ENCODE data around the gene BLOC1S3.

GRCh38 chr19:45200568-45200967, 22.0 kb downstream of the BLOC1S3 start:
- no peak for TF ChIP-seq EZH2 (IDR thresholded peaks at IDR 0.05)
- TF ChIP-seq POLR2AphosphoS5 (IDR thresholded peaks at IDR 0.05; ENCODE audit: borderline replicate concordance, low read depth, low read length): no peak
